Endothelial cell of umbilical vein (primary cell): ENCODE measurements around the gene CHMP5. TPM values are rescaled to one million over a fixed set of nuclear protein-coding genes. Genes with fewer than 3 reads are reported as not detected.
A peak's percentile ranks its signal among the peaks of the same experiment; 100 is the strongest.

Source experiments
- BruUV-seq: library from RNA; stranded (reverse); fragments of 400-500 nt; replicated peaks from 2 replicates; lab custom pipeline; 2021; lab: Mats Ljungman, UMichigan
- CTCF ChIA-PET: fragments of 300-600, 350-600 bp; sonication (Branson Sonifier 250); formaldehyde crosslinking; loops from one replicate; lab custom pipeline; 2021; ENCODE audit warnings: antibody characterized with exemption, inconsistent platforms; lab: Charles Lee
- POLR2A ChIA-PET: fragments of 300-600, 350-600 bp; sonication (Branson Sonifier 250); formaldehyde crosslinking; loops from one replicate; lab custom pipeline; 2021; ENCODE audit warnings: antibody characterized with exemption, inconsistent platforms; lab: Charles Lee
- DNase-seq: peaks from one replicate; pipeline ENCODE4 v3.0.0-alpha.2; 2011; ENCODE audit warnings: low read depth, low spot score
- FAIRE-seq: peaks from 2 replicates; lab custom pipeline; 2011; peaks lifted over from hg19 to GRCh38; lab: Jason Lieb, UNC
- H2AFZ ChIP-seq: 2 replicates; pipeline ENCODE4 v1.6.0; 2012; ENCODE audit warnings: low read depth, low read length, control low read depth, inconsistent platforms
- H3K27ac ChIP-seq: 2 replicates; pipeline ENCODE4 v1.5.1; 2011; ENCODE audit warnings: low read depth, mild to moderate bottlenecking, control low read depth, low read length, moderate library complexity; ENCODE audit not compliant: insufficient read depth
- H3K27me3 ChIP-seq, 2 experiments: 2 replicates each; pipeline versions ENCODE4 v1.6.0 to v1.6.1; 2011; ENCODE audit warnings: low read length in 2 of 2, mixed read lengths in 1 of 2; ENCODE audit not compliant: control insufficient read depth in 2 of 2, insufficient read depth in 2 of 2
- H3K36me3 ChIP-seq, 2 experiments: 2 replicates in 1 of 2; 3 replicates in 1 of 2; pipeline ENCODE4 v1.5.1; 2011; ENCODE audit warnings: low read length in 2 of 2, mild to moderate bottlenecking in 1 of 2, moderate library complexity in 1 of 2; ENCODE audit not compliant: control insufficient read depth in 2 of 2, insufficient read depth in 2 of 2; ENCODE audit errors: extremely low read depth in 1 of 2
- H3K4me1 ChIP-seq: 3 replicates; pipeline ENCODE4 v1.5.1; 2011; ENCODE audit warnings: mild to moderate bottlenecking, low read length; ENCODE audit not compliant: control insufficient read depth, insufficient read depth; ENCODE audit errors: extremely low read depth
- H3K4me2 ChIP-seq: 2 replicates; pipeline ENCODE4 v1.6.1; 2011; ENCODE audit warnings: low read length, control low read depth, mixed read lengths; ENCODE audit not compliant: insufficient read depth
- H3K4me3 ChIP-seq, 3 experiments: fragments of 200-600 bp in 1 of 3; sonication (generic), shearing (Covaris generic) in 1 of 3; replicated peaks in 1 of 3; 2 replicates each; pipeline ENCODE4 v1.5.1; 2011 to 2016; ENCODE audit warnings: control low read depth in 3 of 3, low read length in 3 of 3, mild to moderate bottlenecking in 2 of 3, inconsistent platforms in 1 of 3, low read depth in 1 of 3, moderate library complexity in 1 of 3; ENCODE audit not compliant: insufficient read depth in 1 of 3
- H3K79me2 ChIP-seq: 2 replicates; pipeline ENCODE4 v1.6.0; 2012; ENCODE audit warnings: low read length, inconsistent platforms; ENCODE audit not compliant: control insufficient read depth, insufficient read depth
- H3K9ac ChIP-seq: replicated peaks from 2 replicates; pipeline ENCODE3; 2011; ENCODE audit warnings: low read length, control low read depth; ENCODE audit not compliant: insufficient read depth; ENCODE audit errors: extremely low read depth
- H3K9me1 ChIP-seq: replicated peaks from 3 replicates; pipeline ENCODE4 v1.6.0; 2011; ENCODE audit warnings: mild to moderate bottlenecking, low read length; ENCODE audit not compliant: control insufficient read depth, insufficient read depth; ENCODE audit errors: extremely low read depth
- H3K9me3 ChIP-seq: replicated peaks from 2 replicates; pipeline ENCODE4 v1.5.1; 2012; ENCODE audit warnings: low read length, inconsistent platforms; ENCODE audit not compliant: control insufficient read depth, insufficient read depth
- H4K20me1 ChIP-seq: replicated peaks from 2 replicates; pipeline ENCODE3; 2011; ENCODE audit warnings: mild to moderate bottlenecking, low read length; ENCODE audit not compliant: control insufficient read depth, insufficient read depth; ENCODE audit errors: extremely low read depth
- EZH2 ChIP-seq: IDR thresholded peaks from 2 replicates; pipeline ENCODE4 v1.6.1; 2012; ENCODE audit warnings: borderline replicate concordance, low read depth, mild to moderate bottlenecking, moderate library complexity, low read length, inconsistent platforms; ENCODE audit not compliant: severe bottlenecking
- FOS ChIP-seq: IDR thresholded peaks from 2 replicates; pipeline ENCODE4 v1.6.1; 2011; ENCODE audit warnings: mild to moderate bottlenecking, low read length, moderate library complexity, borderline replicate concordance; ENCODE audit not compliant: insufficient read depth
- GATA2 ChIP-seq: IDR thresholded peaks from 2 replicates; pipeline ENCODE4 v1.7.0; 2011; ENCODE audit warnings: low read depth, mild to moderate bottlenecking, moderate library complexity, mixed read lengths, low read length; ENCODE audit not compliant: insufficient read length, insufficient read depth
- JUN ChIP-seq: IDR thresholded peaks from 2 replicates; pipeline ENCODE4 v1.6.1; 2011; ENCODE audit warnings: borderline replicate concordance, low read depth; ENCODE audit not compliant: insufficient read length, insufficient read depth
- MYC ChIP-seq: IDR thresholded peaks from one replicate; pipeline ENCODE4 v1.6.1; 2011; ENCODE audit warnings: mild to moderate bottlenecking, low read depth, low read length
- POLR2A ChIP-seq: IDR thresholded peaks from 2 replicates; pipeline ENCODE4 v1.6.1; 2012; ENCODE audit warnings: low read depth, mild to moderate bottlenecking, control low read depth, low read length
- dilution Hi-C: fragments of 300-500 bp; cut with MboI; formaldehyde crosslinking; loops from one replicate; pipeline ENCODE4 v1.15.0; 2019; ENCODE audit warnings: low sequenced_read_pairs; ENCODE audit not compliant: extremely low pct_ligation_motif_present
- intact Hi-C: fragments of 100-400 bp; cut with micrococcal nuclease; formaldehyde crosslinking; loops from one replicate; pipeline ENCODE4 v1.10.0; 2022
- polyA plus RNA-seq, 4 experiments: library from polyadenylated mRNA; depleted of rRNA in 3 of 4; stranded (reverse) in 3 of 4; unstranded in 1 of 4; fragments of >200 nt; gene quantifications; 2 replicates each; pipeline versions ENCODE4 v1.2.1 to v1.2.3, GENCODE V29; 2011 to 2012; ENCODE audit warnings: missing spikeins in 1 of 4
- total RNA-seq: library from RNA; stranded (reverse); gene quantifications from 2 replicates; pipeline ENCODE4 v1.2.3, GENCODE V29; 2021
- TF ChIP-seq, protein P1 (sequence below): IDR thresholded peaks from 2 replicates; pipeline ENCODE4 v1.6.1; 2011; ENCODE audit not compliant: insufficient read depth, insufficient read length
- TF ChIP-seq, protein P2 (sequence below), 2 donors: IDR thresholded peaks; 1 replicate in 1 of 2; 2 replicates in 1 of 2; pipeline ENCODE4 v1.5.1; 2011; ENCODE audit warnings: low read length in 2 of 2, mild to moderate bottlenecking in 2 of 2, moderate library complexity in 2 of 2, control low read depth in 1 of 2, inconsistent platforms in 1 of 2, low read depth in 1 of 2; ENCODE audit not compliant: insufficient read depth in 1 of 2; ENCODE audit errors: extremely low read depth in 1 of 2

CHMP5 gene
- total and polyA plus RNA-seq, 2 donors (not counting 3 experiments of a cell fraction or from before 2014, with no cell fraction given): 33.2 to 55.8 TPM

DNA sequence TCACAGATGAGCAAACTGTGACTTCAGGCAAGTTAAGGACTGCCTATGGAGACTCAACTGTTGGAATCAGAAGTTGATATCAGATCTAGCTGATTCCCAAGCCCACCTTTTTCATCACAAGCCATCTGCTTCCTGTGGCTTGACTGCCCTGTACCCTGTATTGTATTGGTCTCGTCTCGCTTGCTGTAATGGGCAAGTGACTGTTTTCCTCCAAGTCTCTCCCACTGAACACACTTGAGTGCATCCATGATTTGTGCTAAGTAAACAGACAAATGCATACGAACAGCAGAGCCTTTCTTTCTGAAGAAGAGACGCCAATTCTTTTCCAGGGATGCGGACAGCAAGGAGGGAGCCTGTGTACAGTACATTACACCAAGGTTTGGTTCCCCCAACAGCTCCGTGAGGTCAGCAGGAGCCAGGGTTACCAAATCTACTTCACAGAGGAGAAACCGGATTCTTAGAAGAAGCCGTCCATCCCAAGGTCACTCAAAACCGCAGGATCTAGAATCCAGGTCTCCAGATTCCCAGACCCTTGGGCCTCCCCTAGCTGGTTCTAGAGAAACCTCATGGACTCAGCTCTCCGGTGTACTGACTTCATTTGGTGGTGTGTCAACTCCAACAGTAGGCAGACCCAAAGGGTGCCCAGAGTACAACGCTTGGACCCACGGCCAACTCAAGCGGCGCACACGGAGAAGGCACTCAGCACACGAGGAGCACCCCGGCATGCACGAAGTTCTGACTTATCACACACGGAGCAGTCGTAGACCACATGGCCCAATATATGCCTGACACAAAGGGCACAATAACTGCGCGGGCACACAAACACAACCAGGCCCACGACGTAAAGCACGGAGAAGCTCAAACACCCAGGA, 1.5 kb upstream of the CHMP5 start:
- H3K4me1 ChIP-seq: peaks cover 15% of the 10 kb centered on the region
- H3K9ac ChIP-seq: peak overlapping the region; percentile 74
- peak; percentile 2 for TF ChIP-seq MYC
- no peak for TF ChIP-seq EZH2
- no peaks in the 10 kb centered on the region for H3K27me3 ChIP-seq
- H3K4me2 ChIP-seq: peak overlapping the region; percentile 85
- H3K27ac ChIP-seq: peak overlapping the region; percentile 27
- H3K9me1 ChIP-seq: no peaks in the 10 kb centered on the region
- FAIRE-seq (peak; percentile 68), DNase-seq (peak; percentile 60)
- H3K9me3 ChIP-seq: no peaks in the 10 kb centered on the region
- POLR2A ChIA-PET: no interaction called here
- dilution Hi-C loops: no loop called here
- H4K20me1 ChIP-seq: no peaks in the 10 kb centered on the region
- intact Hi-C loops: loop anchor here (1.0 to 5.0 kb wide), 5 partner anchors 27 to 209 kb away; partner anchors contain the start of genes B4GALT1, NFX1 and NOL6
- peak overlapping the region; percentile 7 for H2AFZ ChIP-seq
- TSS peak; percentile 25 for BruUV-seq
- H3K4me3 ChIP-seq: peak overlapping the region; percentile 37 to 84 (median 75)
- CTCF ChIA-PET: interaction anchor here (1.5 to 2.5 kb wide), 2 partner anchors 10 to 152 kb away, joined by 6 to 7 read pairs; no protein-coding TSS in a partner anchor
- H3K36me3 ChIP-seq: peaks cover 22 to 28% of the 10 kb centered on the region in 2 experiments
- peaks cover 35% of the 10 kb centered on the region for H3K79me2 ChIP-seq

DNA sequence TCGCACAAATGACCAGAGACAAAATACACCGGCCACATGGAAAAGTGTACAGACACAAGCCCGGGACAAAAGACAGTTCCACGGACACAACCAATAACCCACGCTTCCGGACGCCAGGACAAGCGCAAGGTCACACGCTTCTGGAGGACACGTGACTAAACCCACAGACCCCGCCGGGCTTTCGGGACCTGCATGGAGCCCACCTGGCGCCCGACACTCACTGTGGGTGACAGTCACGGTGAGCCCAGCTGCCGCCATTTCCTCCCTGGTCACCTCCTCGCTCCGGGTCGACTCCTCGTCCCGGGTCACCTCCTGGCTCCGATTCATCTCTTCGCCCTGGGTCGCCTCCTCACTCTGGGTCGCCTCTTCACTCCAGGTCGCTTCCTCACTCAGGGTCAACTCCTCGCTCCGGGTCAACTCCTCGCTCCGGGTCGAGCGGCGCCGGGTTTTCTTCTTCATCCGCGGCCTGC, 811 bp upstream of the CHMP5 start:
- H3K36me3 ChIP-seq: peaks cover 19 to 23% of the 10 kb centered on the region in 2 experiments
- H3K4me3 ChIP-seq: peak overlapping the region; percentile 37 to 84 (median 75)
- dilution Hi-C loops (no loop called here), intact Hi-C loops (loop anchor here (1.0 to 5.0 kb wide), 5 partner anchors 26 to 208 kb away; partner anchors contain the start of genes B4GALT1, NFX1 and NOL6)
- peaks cover 15% of the 10 kb centered on the region for H3K4me1 ChIP-seq
- no peaks in the 10 kb centered on the region for H3K9me1 ChIP-seq
- H3K4me2 ChIP-seq: peak overlapping the region; percentile 85
- H4K20me1 ChIP-seq: no peaks in the 10 kb centered on the region
- ChIA-PET CTCF (interaction anchor here (0.9 to 2.5 kb wide), 5 partner anchors 11 to 197 kb away, joined by 3 to 7 read pairs (median 3); no protein-coding TSS in a partner anchor), POLR2A (interaction anchor here (0.8 to 1.0 kb wide), 2 partner anchors 26 to 239 kb away, joined by 4 read pairs; partner anchors contain the start of gene NFX1)
- peak overlapping the region; percentile 7 for H2AFZ ChIP-seq
- H3K27ac ChIP-seq: peak overlapping the region; percentile 27
- no TSS peak for BruUV-seq
- FAIRE-seq (peak; percentile 49), DNase-seq (no peak)
- no peaks in the 10 kb centered on the region for H3K9me3 ChIP-seq
- peak overlapping the region; percentile 74 for H3K9ac ChIP-seq
- H3K27me3 ChIP-seq: no peaks in the 10 kb centered on the region
- TF ChIP-seq MYC (no peak), GATA2 (no peak), FOS (no peak), JUN (no peak), POLR2A (no peak), EZH2 (no peak)
- TF ChIP-seq, protein P1, sequence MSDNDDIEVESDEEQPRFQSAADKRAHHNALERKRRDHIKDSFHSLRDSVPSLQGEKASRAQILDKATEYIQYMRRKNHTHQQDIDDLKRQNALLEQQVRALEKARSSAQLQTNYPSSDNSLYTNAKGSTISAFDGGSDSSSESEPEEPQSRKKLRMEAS: no peak
- TF ChIP-seq, protein P2, sequence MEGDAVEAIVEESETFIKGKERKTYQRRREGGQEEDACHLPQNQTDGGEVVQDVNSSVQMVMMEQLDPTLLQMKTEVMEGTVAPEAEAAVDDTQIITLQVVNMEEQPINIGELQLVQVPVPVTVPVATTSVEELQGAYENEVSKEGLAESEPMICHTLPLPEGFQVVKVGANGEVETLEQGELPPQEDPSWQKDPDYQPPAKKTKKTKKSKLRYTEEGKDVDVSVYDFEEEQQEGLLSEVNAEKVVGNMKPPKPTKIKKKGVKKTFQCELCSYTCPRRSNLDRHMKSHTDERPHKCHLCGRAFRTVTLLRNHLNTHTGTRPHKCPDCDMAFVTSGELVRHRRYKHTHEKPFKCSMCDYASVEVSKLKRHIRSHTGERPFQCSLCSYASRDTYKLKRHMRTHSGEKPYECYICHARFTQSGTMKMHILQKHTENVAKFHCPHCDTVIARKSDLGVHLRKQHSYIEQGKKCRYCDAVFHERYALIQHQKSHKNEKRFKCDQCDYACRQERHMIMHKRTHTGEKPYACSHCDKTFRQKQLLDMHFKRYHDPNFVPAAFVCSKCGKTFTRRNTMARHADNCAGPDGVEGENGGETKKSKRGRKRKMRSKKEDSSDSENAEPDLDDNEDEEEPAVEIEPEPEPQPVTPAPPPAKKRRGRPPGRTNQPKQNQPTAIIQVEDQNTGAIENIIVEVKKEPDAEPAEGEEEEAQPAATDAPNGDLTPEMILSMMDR (IDR thresholded peaks at IDR 0.05; ENCODE audit: extremely low read depth in 1 of 2, insufficient read depth in 1 of 2, low read depth in 1 of 2, low read length in 2 of 2): no peak
- H3K79me2 ChIP-seq: peaks cover 35% of the 10 kb centered on the region
